HepG2 (cell line): ENCODE measurements around the gene DDIAS. TPM values are rescaled to one million over a fixed set of nuclear protein-coding genes. Genes with fewer than 3 reads are reported as not detected.

Experiments used
- DMAP1 ChIP-seq: IDR thresholded peaks from 2 replicates; pipeline ENCODE4 v1.6.1; 2016
- MLLT10 ChIP-seq: sonication (generic); formaldehyde crosslinking; IDR thresholded peaks from 2 replicates; pipeline ENCODE4 v1.4.0; 2020; ENCODE audit warnings: missing genetic modification reagents
- MTA1 ChIP-seq: sonication (generic); formaldehyde crosslinking; IDR thresholded peaks from 2 replicates; pipeline ENCODE4 v1.4.0; 2020; ENCODE audit warnings: missing genetic modification reagents, mild to moderate bottlenecking, borderline replicate concordance
- MTA3 ChIP-seq: sonication (generic); formaldehyde crosslinking; IDR thresholded peaks from 2 replicates; pipeline ENCODE4 v1.4.0; 2020; ENCODE audit warnings: missing genetic modification reagents
- NR2F6 ChIP-seq, 2 experiments: IDR thresholded peaks; 2 replicates each; pipeline ENCODE4 v1.6.1; 2016; ENCODE audit warnings: antibody characterized with exemption in 1 of 2, mild to moderate bottlenecking in 1 of 2
- PBX2 ChIP-seq: IDR thresholded peaks from 2 replicates; pipeline ENCODE4 v1.6.1; 2016; ENCODE audit warnings: control low read depth
- PLRG1 ChIP-seq: fragments of 450-650 bp; conservative IDR thresholded peaks from 2 replicates; pipeline ENCODE4 v1.6.1; 2016
- TERF1 ChIP-seq: sonication (generic); formaldehyde crosslinking; IDR thresholded peaks from 2 replicates; pipeline ENCODE4 v1.8.0; 2022; ENCODE audit warnings: mild to moderate bottlenecking, missing genetic modification reagents, moderate library complexity
- U2AF2 ChIP-seq: fragments of 200-400 bp; formaldehyde crosslinking; IDR thresholded peaks from 2 replicates; pipeline ENCODE4 v1.6.1; 2017; ENCODE audit warnings: low read depth, mild to moderate bottlenecking, low read length
- ZNF18 ChIP-seq: sonication (generic); formaldehyde crosslinking; IDR thresholded peaks from 2 replicates; pipeline ENCODE4 v1.8.0; 2022; ENCODE audit warnings: mild to moderate bottlenecking, missing genetic modification reagents; ENCODE audit not compliant: insufficient replicate concordance
- ZNF318 ChIP-seq: sonication (generic); formaldehyde crosslinking; IDR thresholded peaks from 2 replicates; pipeline ENCODE4 v1.4.0; 2020; ENCODE audit warnings: mild to moderate bottlenecking, missing genetic modification reagents
- ZNF329 ChIP-seq: sonication (generic); formaldehyde crosslinking; IDR thresholded peaks from 2 replicates; pipeline ENCODE4 v1.9.0; 2021; ENCODE audit warnings: low read depth, mild to moderate bottlenecking, missing genetic modification reagents
- ZNF430 ChIP-seq: sonication (generic); formaldehyde crosslinking; IDR thresholded peaks from 2 replicates; pipeline ENCODE4 v1.9.0; 2021; ENCODE audit warnings: mild to moderate bottlenecking, missing genetic modification reagents
- ZNF577 ChIP-seq: sonication (generic); formaldehyde crosslinking; IDR thresholded peaks from 2 replicates; pipeline ENCODE4 v1.4.0; 2020; ENCODE audit warnings: mild to moderate bottlenecking, low read depth, missing genetic modification reagents, borderline replicate concordance
- ZNF749 ChIP-seq: sonication (generic); formaldehyde crosslinking; IDR thresholded peaks from 2 replicates; pipeline ENCODE4 v1.8.0; 2022; ENCODE audit warnings: mild to moderate bottlenecking, missing genetic modification reagents, moderate library complexity, borderline replicate concordance
- ZNF777 ChIP-seq: sonication (generic); formaldehyde crosslinking; IDR thresholded peaks from 2 replicates; pipeline ENCODE4 v1.4.0; 2020; ENCODE audit warnings: missing genetic modification reagents
- polyA plus RNA-seq, 8 experiments: library from polyadenylated mRNA; depleted of rRNA in 3 of 8; stranded (reverse) in 7 of 8; unstranded in 1 of 8; fragments of >200 nt; fragmentation: Illumina TruSeq in 4 of 8; extraction: Trizol in 4 of 8; gene quantifications; 2 replicates each; pipeline versions ENCODE4 v1.2.1 to v1.2.3, GENCODE V29; 2011 to 2016; ENCODE audit warnings: low read depth in 4 of 8, missing spikeins in 1 of 8, mixed read lengths in 1 of 8; ENCODE audit not compliant: insufficient read depth in 1 of 8
- total RNA-seq, 5 experiments: library from RNA; depleted of rRNA; stranded (reverse); fragments of >200 nt; fragmentation: Illumina TruSeq; extraction: Trizol; gene quantifications; 2 replicates each; pipeline ENCODE4 v1.2.3, GENCODE V29; 2016; ENCODE audit warnings: low read depth in 1 of 5

DDIAS gene
- total and polyA plus RNA-seq, 2 of the 13 experiments (the other 11 are each of a cell fraction or from before 2014, with no cell fraction given) = 3.5 to 13.0 TPM

GRCh38 chr11:82900277-82901164 is 1.0 kb upstream of the DDIAS start, which contains the start of gene PRCP (continued):
- TF ChIP-seq ZNF318 (peak; percentile 45; the same call in 1 of the 2 replicates), ZNF18 (CRISPR knock-in tag) (peak; percentile 20), DMAP1 (CRISPR knock-in tag) (peak; percentile 53; the same call in 1 of the 2 replicates), MLLT10 (CRISPR knock-in tag) (no peak), ZNF577 (CRISPR knock-in tag) (no peak), MTA1 (CRISPR knock-in tag) (peak; percentile 57; the same call in 1 of the 2 replicates), NR2F6 (IDR thresholded peaks at IDR 0.05) (no peak), NR2F6 (CRISPR knock-in tag; IDR thresholded peaks at IDR 0.05) (peak; percentile 24; the same call in 1 of the 2 replicates), U2AF2 (no peak), TERF1 (no peak), PBX2 (no peak), ZNF749 (CRISPR knock-in tag) (0 out of 2 replicates have a peak, but pooled peaks have one; percentile 50), MTA3 (CRISPR knock-in tag) (no peak), PLRG1 (no peak), ZNF430 (peak; percentile 60; the same call in 1 of the 2 replicates), ZNF329 (CRISPR knock-in tag) (0 out of 2 replicates have a peak, but pooled peaks have one; percentile 23), ZNF777 (CRISPR knock-in tag) (peak; percentile 47; the same call in 1 of the 2 replicates)
